Mesothelial cell of epicardium (in vitro differentiated cells): ENCODE results near the gene GLB1L2. TPM values are rescaled to one million over a fixed set of nuclear protein-coding genes. Genes with fewer than 3 reads are reported as not detected.

ENCODE experiments used
- DNase-seq, 2 experiments: peaks; one replicate each; pipeline ENCODE4 v3.0.0; 2021; ENCODE audit warnings: low spot score in 2 of 2; ENCODE audit not compliant: unreplicated experiment in 2 of 2
- H3K27ac Mint-ChIP-seq: 2 replicates; pipeline ENCODE4 v1.8.0; 2021; ENCODE audit warnings: mixed read lengths
- H3K27me3 Mint-ChIP-seq: 2 replicates; pipeline ENCODE4 v1.8.0; 2021; ENCODE audit warnings: low read depth, mixed read lengths
- H3K36me3 Mint-ChIP-seq: 2 replicates; pipeline ENCODE4 v1.8.0; 2021; ENCODE audit warnings: mixed read lengths
- H3K4me1 Mint-ChIP-seq: 2 replicates; pipeline ENCODE4 v1.8.0; 2021; ENCODE audit warnings: mixed read lengths
- H3K4me3 Mint-ChIP-seq: 2 replicates; pipeline ENCODE4 v1.8.0; 2021; ENCODE audit warnings: mild to moderate bottlenecking, moderate library complexity, mixed read lengths
- H3K9me3 Mint-ChIP-seq: 2 replicates; pipeline ENCODE4 v1.8.0; 2021; ENCODE audit warnings: mixed read lengths
- total RNA-seq: library from RNA; stranded (reverse); gene quantifications from 3 replicates; pipeline ENCODE4 v1.2.1, GENCODE V29; 2021
- TF ChIP-seq, protein P1 (sequence below): fragments of 200-600 bp; sonication (generic); IDR thresholded peaks from one replicate; pipeline ENCODE4 v1.5.0; 2021; ENCODE audit warnings: antibody characterized with exemption; ENCODE audit not compliant: unreplicated experiment

GLB1L2 gene
- total RNA-seq, 1 donor from 2014 or later, result 9.5 TPM

DNA sequence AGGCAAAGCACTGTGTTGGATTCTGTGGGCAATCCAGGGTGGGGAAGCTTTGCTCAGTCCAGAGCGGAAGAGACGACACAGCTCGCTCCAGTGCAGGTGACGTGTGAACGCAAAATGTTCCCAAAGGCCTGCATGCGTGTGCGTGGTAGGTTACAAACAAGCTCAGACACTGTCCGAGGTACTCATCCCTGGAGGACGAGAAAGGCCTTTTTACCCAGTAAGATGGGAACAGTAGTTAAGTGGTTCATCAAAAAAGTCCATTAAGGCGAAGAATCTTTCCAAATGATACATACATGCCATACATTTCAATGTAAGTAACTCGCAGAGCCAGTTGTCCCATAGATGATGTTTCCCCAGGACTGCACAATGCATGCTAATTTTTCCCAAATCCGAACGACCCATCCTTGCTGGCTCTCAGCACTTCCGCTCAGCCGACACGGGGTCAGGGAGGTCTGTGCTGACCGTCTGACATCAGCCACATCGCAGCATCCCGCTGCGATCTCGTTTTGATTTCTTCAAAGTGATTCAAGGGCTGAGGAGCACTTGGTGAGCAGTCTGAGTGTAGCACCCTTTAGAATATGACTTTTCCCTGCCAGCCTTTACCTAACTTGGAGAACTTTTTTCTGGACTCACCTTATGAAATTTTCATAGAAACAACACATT, 61.3 kb downstream of the GLB1L2 start:
- Mint-ChIP-seq H3K9me3 (no peaks in the 10 kb centered on the region), H3K4me1 (no peaks in the 10 kb centered on the region), H3K36me3 (no peaks in the 10 kb centered on the region), H3K27ac (no peak overlapping the region), H3K4me3 (no peak overlapping the region), H3K27me3 (peaks cover 14% of the 10 kb centered on the region)
- no peak for DNase-seq
- TF ChIP-seq, protein P1, sequence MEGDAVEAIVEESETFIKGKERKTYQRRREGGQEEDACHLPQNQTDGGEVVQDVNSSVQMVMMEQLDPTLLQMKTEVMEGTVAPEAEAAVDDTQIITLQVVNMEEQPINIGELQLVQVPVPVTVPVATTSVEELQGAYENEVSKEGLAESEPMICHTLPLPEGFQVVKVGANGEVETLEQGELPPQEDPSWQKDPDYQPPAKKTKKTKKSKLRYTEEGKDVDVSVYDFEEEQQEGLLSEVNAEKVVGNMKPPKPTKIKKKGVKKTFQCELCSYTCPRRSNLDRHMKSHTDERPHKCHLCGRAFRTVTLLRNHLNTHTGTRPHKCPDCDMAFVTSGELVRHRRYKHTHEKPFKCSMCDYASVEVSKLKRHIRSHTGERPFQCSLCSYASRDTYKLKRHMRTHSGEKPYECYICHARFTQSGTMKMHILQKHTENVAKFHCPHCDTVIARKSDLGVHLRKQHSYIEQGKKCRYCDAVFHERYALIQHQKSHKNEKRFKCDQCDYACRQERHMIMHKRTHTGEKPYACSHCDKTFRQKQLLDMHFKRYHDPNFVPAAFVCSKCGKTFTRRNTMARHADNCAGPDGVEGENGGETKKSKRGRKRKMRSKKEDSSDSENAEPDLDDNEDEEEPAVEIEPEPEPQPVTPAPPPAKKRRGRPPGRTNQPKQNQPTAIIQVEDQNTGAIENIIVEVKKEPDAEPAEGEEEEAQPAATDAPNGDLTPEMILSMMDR, result no peak

DNA sequence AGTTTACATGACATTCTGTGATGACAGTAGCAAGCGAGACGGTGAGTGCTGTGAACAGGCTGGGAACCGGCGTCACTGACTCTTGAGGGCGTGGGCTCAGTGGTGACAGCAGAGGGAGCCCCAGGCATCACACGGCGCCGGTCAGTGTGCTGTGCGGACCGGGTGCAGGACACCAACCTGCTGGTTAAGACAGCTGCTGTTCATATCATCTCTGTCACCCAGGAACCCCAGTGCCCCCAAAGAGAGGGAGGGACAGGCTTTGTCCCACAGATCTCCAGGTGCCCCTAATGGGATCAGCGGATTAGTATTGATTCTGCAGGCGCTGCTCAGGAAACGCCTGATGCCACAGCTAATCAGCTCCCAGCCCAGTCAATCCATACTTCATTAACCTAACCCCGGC, 61.9 kb downstream of the GLB1L2 start:
- TF ChIP-seq, protein P1, result no peak
- Mint-ChIP-seq H3K36me3 (no peaks in the 10 kb centered on the region), H3K4me3 (no peak overlapping the region), H3K4me1 (no peaks in the 10 kb centered on the region), H3K27me3 (peaks cover 14% of the 10 kb centered on the region), H3K27ac (no peak overlapping the region), H3K9me3 (no peaks in the 10 kb centered on the region)
- DNase-seq, result no peak

DNA sequence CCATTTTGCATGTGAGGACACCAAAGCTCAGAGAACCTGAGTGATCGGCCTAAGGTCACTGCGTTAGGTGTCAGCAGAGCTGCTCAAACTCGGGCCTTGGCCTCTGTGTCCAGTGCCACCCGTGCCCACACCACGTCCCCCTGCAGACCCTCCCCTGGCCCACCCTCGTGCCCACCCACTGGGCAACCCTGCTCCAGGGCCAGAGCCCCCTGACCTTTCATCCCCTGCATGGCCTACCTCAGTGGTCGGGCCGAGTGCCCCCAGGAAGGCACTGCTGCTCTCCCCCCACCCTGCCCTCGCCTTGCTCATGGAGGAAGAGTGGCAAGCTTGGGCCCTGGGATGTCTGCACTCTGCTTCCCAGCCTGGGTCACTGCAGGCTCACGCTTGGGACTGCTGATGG, 62.5 kb downstream of the GLB1L2 start:
- H3K4me3 Mint-ChIP-seq, result no peak overlapping the region
- no peaks in the 10 kb centered on the region for H3K4me1 Mint-ChIP-seq
- TF ChIP-seq, protein P1, result no peak
- DNase-seq, result no peak
- H3K27me3 Mint-ChIP-seq, result peaks cover 20% of the 10 kb centered on the region
- no peaks in the 10 kb centered on the region for H3K9me3 Mint-ChIP-seq
- H3K27ac Mint-ChIP-seq, result no peak overlapping the region
- no peaks in the 10 kb centered on the region for H3K36me3 Mint-ChIP-seq

DNA sequence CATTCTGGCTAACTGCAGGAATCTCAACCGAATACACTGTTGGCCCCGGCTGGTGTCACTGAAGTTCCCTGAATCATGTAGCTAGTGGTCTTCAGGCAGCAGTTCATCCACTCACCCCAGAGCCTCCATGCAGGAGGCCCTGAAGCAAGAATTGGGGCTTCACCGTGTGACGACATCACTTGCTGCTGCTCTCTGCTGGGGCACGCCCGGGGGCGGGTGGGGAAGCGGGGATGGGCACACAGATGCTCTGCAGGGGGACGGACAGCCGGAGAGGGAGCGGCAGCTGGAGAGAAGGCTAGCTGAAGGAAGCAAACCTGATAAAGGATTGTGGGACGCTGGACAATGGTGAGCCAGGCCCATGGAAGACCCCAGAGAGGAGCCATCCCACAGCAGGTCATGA, 63.2 kb downstream of the GLB1L2 start:
- TF ChIP-seq, protein P1, result no peak
- no peak for DNase-seq
- Mint-ChIP-seq H3K36me3 (no peaks in the 10 kb centered on the region), H3K4me1 (no peaks in the 10 kb centered on the region), H3K27me3 (peaks cover 16% of the 10 kb centered on the region), H3K4me3 (no peak overlapping the region), H3K27ac (no peak overlapping the region), H3K9me3 (no peaks in the 10 kb centered on the region)

DNA sequence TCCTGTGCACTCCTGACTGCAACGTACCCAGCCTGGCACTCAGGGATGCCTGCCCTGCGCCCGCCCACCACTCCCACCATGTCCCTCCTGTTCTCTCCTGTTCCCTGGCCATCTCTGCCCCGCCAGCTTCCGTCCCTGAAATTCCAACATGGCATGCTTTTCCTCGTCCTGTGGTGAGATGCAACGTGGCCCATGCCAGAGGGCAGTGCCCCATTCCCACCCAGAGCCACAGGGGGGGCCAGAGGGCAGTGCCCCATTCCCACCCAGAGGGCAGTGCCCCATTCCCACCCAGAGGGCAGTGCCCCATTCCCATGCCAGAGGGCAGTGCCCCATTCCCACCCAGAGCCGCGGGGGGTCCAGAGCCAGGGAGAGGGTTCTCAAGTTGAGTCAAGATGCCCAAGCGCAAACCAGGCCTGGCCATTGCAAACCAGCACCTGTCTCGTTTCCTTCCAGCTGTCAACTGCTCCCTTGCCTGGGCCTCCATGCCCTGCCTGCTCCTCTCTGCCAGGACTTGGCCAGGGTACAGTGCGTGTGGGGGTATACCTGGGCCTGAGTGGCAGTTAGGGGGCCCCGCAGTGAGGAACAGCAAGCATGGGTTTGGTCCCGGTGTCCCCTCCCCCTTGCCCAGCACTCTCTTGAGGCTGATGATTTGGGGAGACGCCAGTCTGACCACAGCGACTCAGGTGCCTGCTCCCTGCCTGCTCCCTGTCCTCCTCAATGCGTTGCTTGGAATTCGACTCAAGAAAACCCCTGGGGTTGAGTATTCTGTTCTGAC, 65.7 kb downstream of the GLB1L2 start:
- Mint-ChIP-seq H3K4me3 (no peak overlapping the region), H3K9me3 (peaks cover 10% of the 10 kb centered on the region), H3K27me3 (peaks cover 32% of the 10 kb centered on the region), H3K36me3 (no peaks in the 10 kb centered on the region), H3K27ac (no peak overlapping the region), H3K4me1 (no peaks in the 10 kb centered on the region)
- no peak for DNase-seq
- TF ChIP-seq, protein P1, result no peak
